Colonic mucosa (tissue), 4 donors: ENCODE data around the gene RPH3AL. TPM values are rescaled to one million over a fixed set of nuclear protein-coding genes. Genes with fewer than 3 reads are reported as not detected.

Source experiments
- DNase-seq: peaks from one replicate; pipeline ENCODE4 v3.0.0-alpha.2; 2020
- H3K27ac ChIP-seq: fragments of 200-600 bp; one replicate; pipeline ENCODE4 v1.8.0; 2021
- H3K27me3 ChIP-seq: fragments of 200-600 bp; one replicate; pipeline ENCODE4 v1.8.0; 2021
- H3K36me3 ChIP-seq: fragments of 200-600 bp; one replicate; pipeline ENCODE4 v1.8.0; 2021
- H3K4me1 ChIP-seq: fragments of 200-600 bp; one replicate; pipeline ENCODE4 v1.8.0; 2021; ENCODE audit warnings: mild to moderate bottlenecking
- H3K4me3 ChIP-seq: fragments of 200-600 bp; one replicate; pipeline ENCODE4 v1.8.0; 2021
- H3K9ac ChIP-seq, 2 donors: one replicate each; pipeline ENCODE4 v1.7.0; 2013; ENCODE audit warnings: control low read depth in 2 of 2, low read depth in 2 of 2, low read length in 2 of 2
- H3K9me3 ChIP-seq: fragments of 200-600 bp; one replicate; pipeline ENCODE4 v1.8.0; 2021
- intact Hi-C: fragments of 100-400 bp; cut with DNase I; formaldehyde crosslinking; loops from one replicate; pipeline ENCODE4 v1.14.1; 2022
- total RNA-seq, 2 donors: library from RNA; stranded (reverse); fragmentation: NEBNext Ultra II Directional in 1 of 2; extraction: Animal tissue kit (Norgen Biotek cat#: 25700) in 1 of 2; gene quantifications; one replicate each; pipeline ENCODE4 v1.2.1, GENCODE V29; 2021
- TF ChIP-seq, protein P1 (sequence below): fragments of 200-600 bp; IDR thresholded peaks from one replicate; pipeline ENCODE4 v1.8.0; 2022; ENCODE audit warnings: antibody characterized with exemption, mild to moderate bottlenecking
- donor health status: healthy.
- donor health status: DM: no; HTN: no; CAD: no.
- donor health status: DM: no; HTN: no; CAD: no.

The RPH3AL gene
- total RNA-seq, 2 donors from 2014 or later = 14.9 to 34.2 TPM

- H3K36me3 ChIP-seq = no peaks in the 10 kb centered on the region
- H3K27me3 ChIP-seq = no peaks in the 10 kb centered on the region
- DNase-seq = no peak
- intact Hi-C loops = loop anchor here (5.0 kb wide), 1 partner anchor 224 kb away; no protein-coding TSS in a partner anchor
- no peaks in the 10 kb centered on the region for H3K9me3 ChIP-seq
- H3K4me1 ChIP-seq = no peaks in the 10 kb centered on the region
- H3K4me3 ChIP-seq = no peak overlapping the region
- H3K9ac ChIP-seq = no peak overlapping the region
- TF ChIP-seq, protein P1, sequence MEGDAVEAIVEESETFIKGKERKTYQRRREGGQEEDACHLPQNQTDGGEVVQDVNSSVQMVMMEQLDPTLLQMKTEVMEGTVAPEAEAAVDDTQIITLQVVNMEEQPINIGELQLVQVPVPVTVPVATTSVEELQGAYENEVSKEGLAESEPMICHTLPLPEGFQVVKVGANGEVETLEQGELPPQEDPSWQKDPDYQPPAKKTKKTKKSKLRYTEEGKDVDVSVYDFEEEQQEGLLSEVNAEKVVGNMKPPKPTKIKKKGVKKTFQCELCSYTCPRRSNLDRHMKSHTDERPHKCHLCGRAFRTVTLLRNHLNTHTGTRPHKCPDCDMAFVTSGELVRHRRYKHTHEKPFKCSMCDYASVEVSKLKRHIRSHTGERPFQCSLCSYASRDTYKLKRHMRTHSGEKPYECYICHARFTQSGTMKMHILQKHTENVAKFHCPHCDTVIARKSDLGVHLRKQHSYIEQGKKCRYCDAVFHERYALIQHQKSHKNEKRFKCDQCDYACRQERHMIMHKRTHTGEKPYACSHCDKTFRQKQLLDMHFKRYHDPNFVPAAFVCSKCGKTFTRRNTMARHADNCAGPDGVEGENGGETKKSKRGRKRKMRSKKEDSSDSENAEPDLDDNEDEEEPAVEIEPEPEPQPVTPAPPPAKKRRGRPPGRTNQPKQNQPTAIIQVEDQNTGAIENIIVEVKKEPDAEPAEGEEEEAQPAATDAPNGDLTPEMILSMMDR = no peak
- H3K27ac ChIP-seq = no peak overlapping the region
Observed at GRCh38 chr17:163514-164098, 189.0 kb downstream of the RPH3AL start.

GRCh38 chr17:162689-163088 is 189.9 kb downstream of the RPH3AL start:
- no peaks in the 10 kb centered on the region for H3K27me3 ChIP-seq
- DNase-seq = no peak
- H3K9ac ChIP-seq = no peak overlapping the region
- H3K4me1 ChIP-seq = no peaks in the 10 kb centered on the region
- TF ChIP-seq, protein P1 = no peak
- intact Hi-C loops = loop anchor here (5.0 kb wide), 1 partner anchor 225 kb away; no protein-coding TSS in a partner anchor
- no peak overlapping the region for H3K4me3 ChIP-seq
- no peaks in the 10 kb centered on the region for H3K36me3 ChIP-seq
- H3K27ac ChIP-seq = no peak overlapping the region
- no peaks in the 10 kb centered on the region for H3K9me3 ChIP-seq

Other genes with a start within 250 kb of the RPH3AL start
- gene SCGB1C2, start 215.2 kb downstream of the RPH3AL start, total RNA-seq = not detected
- gene DOC2B, start 171.2 kb downstream of the RPH3AL start, total RNA-seq = 1 to 10 TPM; 1.3 to 4.4 TPM
- 1 to 10 TPM; 2.9 to 5.7 TPM for gene RFLNB, start 93.1 kb upstream of the RPH3AL start, total RNA-seq